PFSK-1 (cell line): ENCODE results near the gene COL4A2.

Experiments
- POLR2AphosphoS5 ChIP-seq: IDR thresholded peaks from 2 replicates; pipeline ENCODE4 v1.6.1; 2012; ENCODE audit warnings: low read depth, mild to moderate bottlenecking, control low read depth, low read length, moderate library complexity
- TAF1 ChIP-seq: IDR thresholded peaks from 2 replicates; pipeline ENCODE4 v1.6.1; 2012; ENCODE audit warnings: low read length, control low read depth, borderline replicate concordance; ENCODE audit not compliant: insufficient read depth
- TF ChIP-seq, protein P1 (sequence below), 2 experiments: IDR thresholded peaks; 2 replicates each; pipeline versions ENCODE4 v1.6.1 to v1.8.0; 2011 to 2012; ENCODE audit warnings: low read depth in 2 of 2, low read length in 2 of 2, control low read depth in 1 of 2, inconsistent platforms in 1 of 2, mild to moderate bottlenecking in 1 of 2, moderate library complexity in 1 of 2; ENCODE audit not compliant: insufficient read depth in 1 of 2

DNA sequence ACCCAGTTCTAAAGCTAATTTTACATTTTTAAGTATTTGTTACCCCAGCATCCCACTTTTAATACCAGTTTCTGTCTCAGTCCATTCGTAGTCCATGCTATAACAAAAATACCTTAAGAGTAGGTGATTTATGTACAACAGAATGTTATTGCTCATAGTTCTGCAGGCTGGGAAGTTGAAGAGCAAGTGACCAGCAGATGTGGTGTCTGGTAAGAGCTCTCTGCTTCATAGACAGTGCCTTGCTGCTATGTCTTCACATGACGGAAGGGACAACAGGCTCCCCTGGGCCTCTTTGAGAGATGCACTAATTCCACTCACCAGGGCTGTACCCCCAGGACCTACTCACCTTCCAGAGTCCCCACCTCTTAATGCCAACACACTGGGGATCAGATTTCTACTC lies 96.6 kb downstream of the COL4A2 start:
- no peak for TF ChIP-seq TAF1
- TF ChIP-seq, protein P1, sequence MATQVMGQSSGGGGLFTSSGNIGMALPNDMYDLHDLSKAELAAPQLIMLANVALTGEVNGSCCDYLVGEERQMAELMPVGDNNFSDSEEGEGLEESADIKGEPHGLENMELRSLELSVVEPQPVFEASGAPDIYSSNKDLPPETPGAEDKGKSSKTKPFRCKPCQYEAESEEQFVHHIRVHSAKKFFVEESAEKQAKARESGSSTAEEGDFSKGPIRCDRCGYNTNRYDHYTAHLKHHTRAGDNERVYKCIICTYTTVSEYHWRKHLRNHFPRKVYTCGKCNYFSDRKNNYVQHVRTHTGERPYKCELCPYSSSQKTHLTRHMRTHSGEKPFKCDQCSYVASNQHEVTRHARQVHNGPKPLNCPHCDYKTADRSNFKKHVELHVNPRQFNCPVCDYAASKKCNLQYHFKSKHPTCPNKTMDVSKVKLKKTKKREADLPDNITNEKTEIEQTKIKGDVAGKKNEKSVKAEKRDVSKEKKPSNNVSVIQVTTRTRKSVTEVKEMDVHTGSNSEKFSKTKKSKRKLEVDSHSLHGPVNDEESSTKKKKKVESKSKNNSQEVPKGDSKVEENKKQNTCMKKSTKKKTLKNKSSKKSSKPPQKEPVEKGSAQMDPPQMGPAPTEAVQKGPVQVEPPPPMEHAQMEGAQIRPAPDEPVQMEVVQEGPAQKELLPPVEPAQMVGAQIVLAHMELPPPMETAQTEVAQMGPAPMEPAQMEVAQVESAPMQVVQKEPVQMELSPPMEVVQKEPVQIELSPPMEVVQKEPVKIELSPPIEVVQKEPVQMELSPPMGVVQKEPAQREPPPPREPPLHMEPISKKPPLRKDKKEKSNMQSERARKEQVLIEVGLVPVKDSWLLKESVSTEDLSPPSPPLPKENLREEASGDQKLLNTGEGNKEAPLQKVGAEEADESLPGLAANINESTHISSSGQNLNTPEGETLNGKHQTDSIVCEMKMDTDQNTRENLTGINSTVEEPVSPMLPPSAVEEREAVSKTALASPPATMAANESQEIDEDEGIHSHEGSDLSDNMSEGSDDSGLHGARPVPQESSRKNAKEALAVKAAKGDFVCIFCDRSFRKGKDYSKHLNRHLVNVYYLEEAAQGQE (IDR thresholded peaks at IDR 0.05; ENCODE audit: insufficient read depth in 1 of 2, low read depth in 2 of 2, low read length in 2 of 2) = no peak
- no peak for TF ChIP-seq POLR2AphosphoS5
